HG02840 (cell line): ENCODE results near the gene GOLGA1.

ENCODE experiments used
- ATAC-seq: cut with Tn5 transposase; IDR thresholded peaks from one replicate; pipeline ENCODE4 v1.9.1; 2021; ENCODE audit warnings: mild to moderate bottlenecking, moderate library complexity, moderate number of reproducible peaks; ENCODE audit not compliant: unreplicated experiment, low FRiP score

Gene GOLGA1

GRCh38 chr9:124885551-124885950 is 55.3 kb downstream of the GOLGA1 start:
- no peak for ATAC-seq

DNA sequence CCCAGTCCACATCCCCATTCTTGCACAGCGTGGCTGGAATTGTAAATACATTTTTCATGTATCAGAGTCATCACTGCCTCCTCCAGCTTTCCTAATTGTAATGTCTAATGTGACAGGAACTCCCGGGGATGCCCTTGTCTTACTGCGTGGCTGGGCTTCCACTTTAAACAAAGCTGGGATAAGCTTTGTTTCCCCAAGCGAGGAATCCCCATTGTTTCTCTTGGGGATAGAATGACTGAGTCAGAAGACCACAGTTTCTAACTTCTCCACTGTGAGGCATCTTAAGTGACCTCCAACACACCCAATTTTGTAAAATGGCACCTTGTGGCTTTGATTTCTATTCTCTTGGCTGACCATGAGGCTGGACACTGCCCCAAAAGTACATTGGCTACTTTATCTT is 56.5 kb downstream of the GOLGA1 start:
- no peak for ATAC-seq

- ATAC-seq = no peak
Observed at GRCh38 chr9:124882231-124882630, 58.7 kb downstream of the GOLGA1 start.

DNA sequence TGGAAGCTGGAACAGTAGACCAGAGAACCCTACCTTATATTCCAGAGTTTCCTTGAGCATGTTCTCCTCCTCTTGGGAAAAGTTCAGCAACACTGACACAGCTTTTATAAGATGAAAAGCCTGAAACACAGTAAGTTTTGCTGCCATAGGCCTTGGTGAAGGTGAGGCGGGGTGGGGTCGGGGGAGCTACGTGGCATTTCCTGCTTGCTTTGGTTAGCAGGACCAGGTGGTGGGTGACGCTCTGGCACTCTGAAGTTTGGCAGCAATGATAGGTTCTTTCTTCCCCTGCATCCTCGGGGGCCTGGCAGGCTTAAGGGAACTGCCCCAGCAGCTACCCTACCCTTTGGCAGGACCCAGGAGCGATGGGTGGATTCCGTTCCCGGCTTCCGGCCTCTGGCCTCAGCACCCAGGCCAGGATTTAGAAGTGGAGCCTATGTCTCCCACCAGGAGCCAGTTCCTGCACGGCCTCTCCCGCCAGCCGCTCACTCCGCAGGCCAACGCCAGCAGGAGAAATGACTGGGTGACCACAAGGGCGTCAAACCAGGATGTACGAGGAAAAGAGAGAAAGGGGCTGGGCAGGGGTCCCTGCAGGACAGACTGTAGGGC is 59.6 kb downstream of the GOLGA1 start:
- ATAC-seq = no peak

DNA sequence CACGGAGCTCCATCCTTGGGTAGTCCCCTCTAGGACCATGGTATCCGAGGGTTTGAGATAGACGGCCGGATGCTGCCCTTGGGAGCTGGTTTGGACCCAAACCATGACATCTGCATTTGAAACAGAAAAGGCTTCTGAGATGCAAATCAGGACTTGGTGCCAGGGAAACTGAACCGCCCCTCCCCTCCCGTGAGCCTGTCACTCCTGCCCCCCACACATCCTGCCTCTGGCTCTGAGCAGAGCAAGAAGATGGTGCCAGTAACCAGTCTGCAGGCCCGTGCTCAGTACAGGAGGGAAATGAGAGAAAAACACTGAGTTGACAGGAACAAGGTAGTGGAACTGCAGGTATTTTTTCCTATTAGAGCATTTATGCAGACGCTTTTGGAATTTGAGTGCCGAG is 60.4 kb downstream of the GOLGA1 start:
- no peak for ATAC-seq

DNA sequence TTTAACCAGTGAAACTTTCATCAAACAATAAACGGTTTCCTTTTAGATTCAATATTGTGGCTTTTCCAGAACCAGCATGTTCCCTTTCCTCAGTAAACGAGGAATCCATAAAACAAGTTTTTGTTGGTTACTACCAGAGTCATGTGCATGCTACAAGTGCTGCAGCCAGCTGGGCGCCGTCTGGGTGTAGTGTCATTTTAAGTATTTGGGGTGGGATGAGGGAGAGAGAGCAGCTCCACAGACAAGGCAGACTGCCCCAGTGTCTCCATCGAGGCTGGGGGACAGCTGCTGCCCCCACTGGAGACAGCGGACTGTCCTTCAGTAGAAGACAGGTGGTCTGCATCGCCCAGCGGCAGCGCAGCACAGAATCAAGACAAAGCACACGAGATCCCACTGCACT is 61.7 kb downstream of the GOLGA1 start:
- no peak for ATAC-seq

DNA sequence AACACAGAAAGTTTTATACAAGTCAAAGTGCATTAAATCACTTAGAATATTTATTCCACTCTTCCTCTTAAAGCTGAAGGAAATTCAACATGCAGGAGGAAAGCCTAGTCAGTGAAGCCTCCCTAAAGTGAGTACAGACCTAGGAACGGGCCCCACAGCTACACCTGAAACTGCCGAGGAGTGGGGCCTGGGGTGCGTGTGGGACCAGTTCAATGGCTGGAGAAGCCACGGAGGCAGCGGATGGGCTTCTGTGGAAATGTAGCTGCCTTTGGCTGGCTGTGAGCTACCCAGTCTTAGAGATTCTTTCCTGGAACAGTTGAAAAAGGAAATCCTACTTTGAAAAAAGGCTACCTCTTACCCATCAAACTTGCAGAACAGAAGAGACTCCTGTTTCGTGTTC is 62.4 kb downstream of the GOLGA1 start:
- ATAC-seq = no peak

- ATAC-seq = no peak
Observed at GRCh38 chr9:124878021-124878420, 62.9 kb downstream of the GOLGA1 start.

DNA sequence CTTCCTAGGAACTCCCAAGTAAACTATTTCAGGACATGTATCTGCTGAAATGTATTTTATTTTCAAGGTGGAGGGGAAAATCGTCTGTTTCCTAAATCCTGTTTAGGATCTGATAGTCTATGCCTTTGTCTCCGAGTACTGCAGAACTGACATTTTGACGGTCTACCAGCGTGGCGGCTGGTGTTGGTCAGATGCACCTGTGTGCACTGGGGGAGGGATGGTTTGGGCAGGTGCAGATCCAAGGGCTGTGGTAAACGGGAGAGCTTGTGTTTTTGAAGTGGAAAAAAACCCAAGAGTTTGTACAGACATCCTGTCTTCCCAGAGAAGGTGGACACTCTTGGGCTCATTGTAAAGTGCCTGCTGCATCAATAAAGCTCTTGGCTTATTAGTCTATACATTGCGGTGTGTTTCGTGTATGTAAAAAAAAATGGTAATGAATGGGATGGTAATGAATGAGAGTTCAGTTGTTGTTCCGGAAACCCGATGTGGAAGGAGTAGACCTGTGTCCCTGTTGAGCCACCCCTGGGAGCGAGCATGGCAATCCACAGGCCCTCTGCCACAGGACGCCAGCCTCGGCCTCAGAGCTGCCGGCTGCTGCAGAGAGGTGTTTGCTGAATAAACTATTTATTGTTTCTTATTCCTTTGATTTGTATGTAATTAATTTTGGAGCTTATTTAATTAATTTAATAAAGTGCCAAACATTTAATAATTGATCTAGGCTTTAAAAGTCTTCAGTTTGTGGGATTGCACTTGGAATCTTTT is 63.7 kb downstream of the GOLGA1 start:
- no peak for ATAC-seq

- no peak for ATAC-seq
Observed at GRCh38 chr9:124875501-124875900, 65.4 kb downstream of the GOLGA1 start.

GRCh38 chr9:124873664-124874063 is 67.2 kb downstream of the GOLGA1 start:
- no peak for ATAC-seq

- no peak for ATAC-seq
Observed at GRCh38 chr9:124871156-124871561, 69.7 kb downstream of the GOLGA1 start.

DNA sequence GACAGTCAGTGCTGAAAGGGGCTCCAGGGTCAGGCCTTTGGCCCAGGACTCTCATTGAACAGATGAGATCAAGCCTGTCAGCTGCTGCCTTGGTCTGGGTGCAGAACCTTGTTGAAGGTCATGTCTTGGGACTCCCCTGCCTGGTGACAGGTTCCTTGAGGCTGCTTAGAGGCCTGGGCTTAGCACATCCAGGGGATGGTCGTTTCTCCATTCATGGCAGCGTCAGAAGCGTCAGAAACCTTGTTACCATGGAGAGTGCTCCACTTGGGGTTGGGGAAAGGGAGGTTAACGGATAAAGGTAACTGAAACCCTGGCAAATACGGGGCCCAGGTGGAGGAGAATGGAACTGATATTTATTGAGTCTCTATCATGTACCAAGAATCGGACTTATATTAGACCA is 70.2 kb downstream of the GOLGA1 start:
- no peak for ATAC-seq

GRCh38 chr9:124869986-124870560 is 70.8 kb downstream of the GOLGA1 start:
- ATAC-seq = peak; percentile 41

DNA sequence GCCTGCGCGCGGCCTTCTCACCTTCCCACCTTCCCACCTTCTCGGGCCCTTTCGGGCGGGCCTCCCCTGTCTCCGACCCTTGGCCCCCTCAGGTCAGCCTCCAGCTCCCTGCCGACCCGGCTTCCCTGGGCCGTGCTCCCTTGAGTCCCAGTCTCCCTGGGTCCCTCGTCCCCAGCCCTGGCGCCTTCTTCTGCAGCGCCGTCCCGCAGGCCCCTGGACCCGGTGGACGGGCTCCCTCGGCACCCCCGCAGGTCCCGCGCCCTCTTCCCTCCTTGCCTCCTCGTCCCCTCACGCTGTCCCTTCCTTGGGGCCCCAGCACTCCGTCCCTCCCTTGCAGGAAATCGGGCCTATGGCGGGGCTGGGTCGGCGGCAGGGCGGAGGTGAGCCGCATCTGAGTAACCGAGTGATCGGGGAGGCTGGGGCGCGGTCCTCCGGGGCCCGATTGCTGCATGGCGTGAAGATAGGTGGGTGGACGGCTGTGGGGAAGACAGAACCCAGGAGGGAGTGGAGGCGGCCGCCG is 71.4 kb downstream of the GOLGA1 start:
- ATAC-seq = peak; percentile 12

DNA sequence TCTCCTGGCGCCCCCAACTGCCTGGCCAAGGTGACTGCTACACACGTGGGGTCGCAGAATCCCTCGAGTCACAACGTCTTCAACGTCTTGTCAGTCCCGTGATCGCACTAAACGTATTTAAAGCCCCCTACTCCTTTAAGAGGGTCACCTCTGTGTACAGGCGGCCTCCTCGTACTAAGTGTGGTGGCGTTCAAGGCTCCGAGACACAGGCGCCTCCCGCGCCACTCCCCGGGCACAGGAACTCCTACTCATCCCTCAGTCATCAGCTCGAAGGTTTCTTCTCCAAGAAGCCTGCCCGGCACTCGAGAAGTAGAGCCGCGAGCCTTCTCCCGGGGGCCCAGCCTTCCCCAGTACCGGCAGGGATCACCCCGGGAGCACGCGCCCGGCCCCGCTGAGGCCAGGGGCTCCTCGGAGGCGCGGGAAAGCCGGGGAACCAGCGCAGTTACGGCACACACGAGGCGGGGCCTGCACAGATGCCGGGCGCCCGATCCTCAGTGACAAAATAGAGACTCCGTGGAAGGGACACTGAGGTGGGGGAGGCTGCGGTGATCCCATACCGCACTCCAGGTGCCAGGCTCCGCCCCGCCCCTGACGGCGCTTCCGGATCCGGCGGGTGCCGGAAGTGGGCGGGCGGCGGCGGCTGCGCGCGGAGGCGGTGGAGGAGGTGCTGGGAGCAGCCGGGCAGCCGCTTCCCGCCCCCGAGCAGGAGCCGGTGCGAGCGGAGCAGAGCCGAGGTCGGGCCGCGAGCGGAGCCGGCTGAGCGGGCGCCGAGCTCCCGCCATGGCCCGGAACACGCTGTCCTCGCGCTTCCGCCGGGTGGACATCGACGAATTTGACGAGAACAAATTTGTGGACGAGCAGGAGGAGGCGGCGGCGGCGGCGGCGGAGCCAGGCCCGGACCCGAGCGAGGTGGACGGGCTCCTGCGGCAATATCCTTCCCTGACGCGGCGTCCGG is 72.1 kb downstream of the GOLGA1 start:
- ATAC-seq = peak; percentile 59

DNA sequence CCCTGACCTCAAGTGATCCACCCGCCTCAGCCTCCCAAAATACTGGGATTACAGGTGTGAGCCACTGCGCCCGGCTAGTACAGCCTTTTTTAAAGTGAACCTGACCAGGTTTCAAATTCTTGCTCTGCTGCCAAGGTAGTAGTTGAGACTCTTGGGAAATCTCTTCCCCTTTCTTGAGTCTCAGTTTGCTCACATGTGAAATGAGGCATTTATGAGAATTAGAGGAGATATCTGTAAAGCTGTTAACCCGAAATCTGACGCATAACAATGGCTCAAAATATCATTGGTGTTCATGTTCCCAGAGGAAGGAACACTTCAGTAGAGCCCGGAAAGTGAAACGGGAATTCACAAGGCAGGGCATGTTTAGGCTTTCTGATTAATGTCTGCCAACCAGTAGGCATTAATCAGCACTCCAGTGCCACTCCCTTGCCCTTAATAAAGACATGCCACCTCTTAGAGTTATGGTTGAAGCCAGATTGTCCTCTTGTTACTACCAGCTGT is 77.5 kb downstream of the GOLGA1 start:
- no peak for ATAC-seq

DNA sequence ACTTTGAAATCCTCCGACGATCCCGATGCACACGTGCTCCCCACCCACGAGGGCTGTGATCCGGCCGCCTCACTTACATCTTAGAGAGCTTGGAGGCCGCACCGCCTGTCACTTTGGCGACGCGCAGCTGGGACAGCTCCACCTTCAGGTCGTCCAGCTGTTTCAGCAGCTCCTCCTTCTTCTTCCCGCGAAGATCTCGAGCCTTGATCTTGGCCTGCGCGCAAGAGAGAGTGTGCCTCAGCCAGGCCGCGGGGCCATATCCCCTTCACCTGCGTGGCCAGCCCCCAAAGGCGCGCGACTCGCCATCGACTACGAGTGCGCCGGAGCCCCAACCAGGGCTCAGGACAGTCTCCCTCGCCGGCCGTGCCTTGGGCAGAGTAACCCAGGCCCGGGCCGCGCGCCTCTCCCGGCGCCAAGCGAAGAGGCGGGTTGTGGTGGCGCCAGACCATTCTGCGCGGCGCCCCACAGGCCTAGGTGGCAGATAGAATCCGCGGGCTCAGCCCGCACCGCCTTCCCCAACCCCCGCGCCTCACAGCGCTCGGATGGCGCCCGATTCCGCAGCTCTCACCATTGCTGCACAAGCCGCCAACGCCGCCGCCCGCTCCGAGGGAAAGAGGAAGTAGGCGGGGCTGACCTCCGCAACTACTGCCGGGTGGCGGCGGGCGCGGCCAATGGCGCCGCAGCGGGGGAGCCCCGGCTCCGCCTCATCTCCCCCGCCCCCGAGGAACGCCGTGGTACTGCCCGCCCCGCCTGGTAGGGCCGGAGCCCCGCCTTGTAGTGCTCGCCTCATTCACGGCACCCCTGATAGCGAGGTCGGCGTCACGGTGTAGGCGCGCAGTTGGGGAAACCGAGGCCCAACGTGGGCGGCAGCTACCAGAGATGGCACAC is 79.3 kb downstream of the GOLGA1 start, which contains the start of the genes ARPC5L and RPL35:
Gene ARPC5L (plus strand): TSS at position 789 of the 888 bp plus-strand sequence. CDS start 7,161 bp downstream, outside the sequence.
Gene RPL35 (minus strand): TSS at position 616 of the 888 bp plus-strand sequence. CDS start 45 bp downstream, at position 571.
- ATAC-seq = peak; percentile 90
